K562 (cell line): ENCODE measurements around the gene SPTBN4. TPM values are rescaled to one million over a fixed set of nuclear protein-coding genes. Genes with fewer than 3 reads are reported as not detected.

Source experiments
- ATAC-seq: fragments of 200-7000 bp; cut with Tn5 transposase; 3 replicates; pipeline ENCODE4 v1.9.1; 2020; ENCODE audit warnings: moderate library complexity
- BruUV-seq: library from RNA; stranded (reverse); fragments of 400-500 nt; replicated peaks from 2 replicates; lab custom pipeline; 2021; lab: Mats Ljungman, UMichigan
- CTCF ChIA-PET: fragments of 300-600 bp; formaldehyde crosslinking; extraction: SDS; loops from one replicate; lab custom pipeline; 2021; ENCODE audit warnings: low intra/inter-chr PET ratio; lab: Yijun Ruan, JAX
- POLR2A ChIA-PET: fragments of 300-600, 350-650 bp; sonication (Branson Sonifier 250); formaldehyde crosslinking; extraction: SDS; loops from one replicate; lab custom pipeline; 2021; ENCODE audit warnings: antibody characterized with exemption, inconsistent platforms; lab: Yijun Ruan, JAX
- DNase-seq, 4 experiments: peaks; one replicate each; pipeline versions ENCODE4 v3.0.0 to v3.0.0-alpha.2; 2011 to 2018; ENCODE audit warnings: low spot score in 3 of 4, mixed read lengths in 3 of 4; ENCODE audit errors: extremely low read depth in 1 of 4
- FAIRE-seq: peaks from 2 replicates; lab custom pipeline; 2011; peaks lifted over from hg19 to GRCh38; lab: Jason Lieb, UNC
- H2AFZ ChIP-seq: 2 replicates; pipeline ENCODE4 v1.6.0; 2011; ENCODE audit warnings: low read depth, low read length, control low read depth, inconsistent platforms
- H3K27ac ChIP-seq: fragments of 200-600 bp; 3 replicates; pipeline ENCODE4 v1.8.0; 2011; ENCODE audit warnings: low read depth, mild to moderate bottlenecking, control low read depth, inconsistent platforms, low read length, moderate library complexity, mixed read lengths; ENCODE audit errors: extremely low read depth
- H3K27me3 ChIP-seq, 2 experiments: fragments of 300-600 bp in 1 of 2; 2 replicates in 1 of 2; 3 replicates in 1 of 2; pipeline versions ENCODE4 v1.6.0 to v1.8.0; 2011; ENCODE audit warnings: inconsistent platforms in 2 of 2, low read length in 2 of 2, mild to moderate bottlenecking in 1 of 2, mixed read lengths in 1 of 2, moderate library complexity in 1 of 2; ENCODE audit not compliant: control insufficient read depth in 2 of 2, insufficient read depth in 2 of 2
- H3K36me3 ChIP-seq: fragments of 300-600 bp; 3 replicates; pipeline ENCODE4 v1.8.0; 2011; ENCODE audit warnings: mild to moderate bottlenecking, low read length, inconsistent platforms; ENCODE audit not compliant: control insufficient read depth, insufficient read depth
- H3K4me1 ChIP-seq, 2 experiments: fragments of 200-600 bp in 1 of 2; replicated peaks in 1 of 2; 2 replicates in 1 of 2; 3 replicates in 1 of 2; pipeline versions ENCODE4 v1.5.1 to v1.8.0; 2011; ENCODE audit warnings: inconsistent platforms in 2 of 2, low read length in 2 of 2, mild to moderate bottlenecking in 1 of 2, mixed read lengths in 1 of 2, moderate library complexity in 1 of 2; ENCODE audit not compliant: control insufficient read depth in 2 of 2, insufficient read depth in 2 of 2
- H3K4me2 ChIP-seq: 2 replicates; pipeline ENCODE4 v1.6.1; 2011; ENCODE audit warnings: low read length, control low read depth, inconsistent platforms, mixed read lengths; ENCODE audit not compliant: insufficient read depth
- H3K4me3 ChIP-seq: fragments of 200-600 bp; sonication (generic), shearing (Covaris generic); 2 replicates; pipeline ENCODE4 v1.5.1; 2016; ENCODE audit warnings: control low read depth, inconsistent platforms
- H3K79me2 ChIP-seq: fragments of 200-600 bp; 3 replicates; pipeline ENCODE4 v1.8.0; 2011; ENCODE audit warnings: low read length, inconsistent platforms; ENCODE audit not compliant: control insufficient read depth, insufficient read depth
- H3K9ac ChIP-seq, 2 experiments: 2 replicates each; pipeline versions ENCODE4 v1.6.0 to v1.6.1; 2011; ENCODE audit warnings: low read depth in 2 of 2, low read length in 2 of 2, control low read depth in 1 of 2, inconsistent platforms in 1 of 2, mild to moderate bottlenecking in 1 of 2, mixed read lengths in 1 of 2; ENCODE audit not compliant: insufficient read depth in 1 of 2
- H3K9me1 ChIP-seq: one replicate; pipeline ENCODE4 v1.6.0; 2011; ENCODE audit warnings: inconsistent platforms, mild to moderate bottlenecking, low read length, moderate library complexity; ENCODE audit not compliant: control insufficient read depth, insufficient read depth
- H3K9me3 ChIP-seq: replicated peaks from 2 replicates; pipeline ENCODE4 v1.5.1; 2011; ENCODE audit warnings: low read depth, low read length, inconsistent platforms; ENCODE audit not compliant: control insufficient read depth, insufficient read depth
- H4K20me1 ChIP-seq: replicated peaks from 2 replicates; pipeline ENCODE4 v1.6.1; 2011; ENCODE audit warnings: low read length, inconsistent platforms, mixed read lengths; ENCODE audit not compliant: control insufficient read depth, insufficient read depth
- BRCA1 ChIP-seq, 2 experiments: fragments of 450-650 bp in 1 of 2; sonication (generic) in 1 of 2; formaldehyde crosslinking in 1 of 2; IDR thresholded peaks; 2 replicates each; pipeline versions ENCODE4 v1.5.0 to v1.6.1; 2017 to 2020; ENCODE audit warnings: mild to moderate bottlenecking in 1 of 2, missing genetic modification reagents in 1 of 2
- DPF2 ChIP-seq: fragments of 450-650 bp; IDR thresholded peaks from 2 replicates; pipeline ENCODE4 v1.6.1; 2016
- ELF2 ChIP-seq: fragments of 250-450 bp; sonication (Bioruptor Pico); IDR thresholded peaks from 2 replicates; pipeline ENCODE4 v1.5.0; 2021; ENCODE audit warnings: mild to moderate bottlenecking
- HNRNPL ChIP-seq: fragments of 200-400 bp; formaldehyde crosslinking; IDR thresholded peaks from 2 replicates; pipeline ENCODE4 v1.6.1; 2017; ENCODE audit warnings: low read depth, mild to moderate bottlenecking, low read length
- JUN ChIP-seq, 2 experiments: sonication (generic) in 1 of 2; formaldehyde crosslinking in 1 of 2; IDR thresholded peaks; 2 replicates each; pipeline versions ENCODE4 v1.6.1 to v1.8.0; 2012 to 2022; ENCODE audit warnings: borderline replicate concordance in 2 of 2, mild to moderate bottlenecking in 2 of 2, improper control_type of control experiment in 1 of 2, low read depth in 1 of 2, low read length in 1 of 2, missing genetic modification reagents in 1 of 2
- NR1H2 ChIP-seq: sonication (generic); formaldehyde crosslinking; IDR thresholded peaks from 2 replicates; pipeline ENCODE4 v1.4.0; 2020; ENCODE audit warnings: mild to moderate bottlenecking, missing genetic modification reagents
- NR3C1 ChIP-seq: sonication (generic); formaldehyde crosslinking; IDR thresholded peaks from 2 replicates; pipeline ENCODE4 v1.8.1; 2022; ENCODE audit warnings: missing genetic modification reagents
- POLR2AphosphoS5 ChIP-seq: IDR thresholded peaks from 2 replicates; pipeline ENCODE4 v1.6.1; 2011; ENCODE audit warnings: mild to moderate bottlenecking, low read depth, low read length, moderate library complexity; ENCODE audit not compliant: control insufficient read depth, insufficient read depth
- PRMT5 ChIP-seq: sonication (generic); formaldehyde crosslinking; IDR thresholded peaks from 2 replicates; pipeline ENCODE4 v1.5.0; 2020; ENCODE audit warnings: missing genetic modification reagents
- RBM25 ChIP-seq: fragments of 200-400 bp; formaldehyde crosslinking; IDR thresholded peaks from 2 replicates; pipeline ENCODE4 v1.6.1; 2018; ENCODE audit warnings: low read length, low read depth, moderate library complexity; ENCODE audit not compliant: severe bottlenecking
- SIN3A ChIP-seq, 2 experiments: fragments of 150-350 bp in 1 of 2; IDR thresholded peaks; 2 replicates each; pipeline ENCODE4 v1.6.1; 2011 to 2016; ENCODE audit warnings: borderline replicate concordance in 2 of 2, low read depth in 2 of 2, low read length in 2 of 2, mild to moderate bottlenecking in 2 of 2, moderate library complexity in 2 of 2; ENCODE audit not compliant: control insufficient read depth in 1 of 2
- SMARCE1 ChIP-seq: fragments of 450-650 bp; IDR thresholded peaks from 2 replicates; pipeline ENCODE4 v1.7.1; 2016; ENCODE audit warnings: mild to moderate bottlenecking
- TEAD2 ChIP-seq: fragments of 450-650 bp; IDR thresholded peaks from 2 replicates; pipeline ENCODE4 v1.6.1; 2016; ENCODE audit warnings: missing genetic modification characterization, control low read depth, missing compliant biosample characterization
- ZNF232 ChIP-seq: sonication (generic); formaldehyde crosslinking; IDR thresholded peaks from 2 replicates; pipeline ENCODE4 v1.8.0; 2022; ENCODE audit warnings: mild to moderate bottlenecking, missing genetic modification reagents
- ZNF384 ChIP-seq: IDR thresholded peaks from 2 replicates; pipeline ENCODE4 v1.6.1; 2012; ENCODE audit warnings: low read depth, low read length, improper control_type of control experiment
- ZSCAN29 ChIP-seq: fragments of 450-650 bp; IDR thresholded peaks from 2 replicates; pipeline ENCODE4 v1.6.1; 2017
- WGBS: fragments of 100-300 bp; shearing (Covaris generic); methylation state at CpG from one replicate; pipeline ENCODE4 v1.1.6; 2016; ENCODE audit warnings: low coverage, mixed read lengths; ENCODE audit not compliant: insufficient coverage; ENCODE audit errors: missing lambda C conversion rate; 5-methylcytosine and 5-hydroxymethylcytosine counted together
- in situ Hi-C: fragments of 300-500 bp; cut with MboI; formaldehyde crosslinking; loops from 4 replicates; pipeline ENCODE4 v1.15.0; 2018; ENCODE audit warnings: inconsistent platforms, mixed read lengths
- intact Hi-C: fragments of 100-400 bp; cut with micrococcal nuclease; formaldehyde crosslinking; loops from 2 replicates; pipeline ENCODE4 v1.14.2; 2022
- polyA plus RNA-seq, 8 experiments: library from polyadenylated mRNA; depleted of rRNA in 4 of 8; stranded (reverse) in 5 of 8; unstranded in 3 of 8; fragments of >200 nt; fragmentation: Nextera tagmentation in 2 of 8; fragmentation: Illumina TruSeq in 1 of 8; extraction: Ambion mirVana in 2 of 8; extraction: Trizol in 1 of 8; gene quantifications; 2 replicates each; pipeline versions ENCODE4 v1.2.1 to v1.2.3, GENCODE V29; 2011 to 2014; ENCODE audit warnings: inconsistent platforms in 1 of 8, missing spikeins in 1 of 8
- total RNA-seq, 7 experiments: library from RNA; depleted of rRNA in 6 of 7; stranded (reverse); fragments of >200 nt in 6 of 7; fragmentation: Illumina TruSeq in 2 of 7; extraction: Trizol in 2 of 7; gene quantifications; 2 replicates each; pipeline versions ENCODE4 v1.2.1 to v1.2.3, GENCODE V29; 2011 to 2021; ENCODE audit warnings: low replicate concordance in 1 of 7
- TF ChIP-seq, protein P1 (sequence below): fragments of 250-450 bp; sonication (Bioruptor Pico); IDR thresholded peaks from 2 replicates; pipeline ENCODE4 v1.5.0; 2020; ENCODE audit warnings: mild to moderate bottlenecking
- TF ChIP-seq, protein P2 (sequence below), 3 experiments: fragments of 200-800 bp in 1 of 3; sonication (Bioruptor generic) in 1 of 3; sonication (generic) in 1 of 3; formaldehyde crosslinking in 1 of 3; IDR thresholded peaks; 2 replicates each; pipeline versions ENCODE4 v1.6.1 to v1.8.0; 2016 to 2022; ENCODE audit warnings: mild to moderate bottlenecking in 2 of 3, missing compliant biosample characterization in 2 of 3, missing genetic modification characterization in 2 of 3, missing genetic modification reagents in 1 of 3

Gene SPTBN4
- total and polyA plus RNA-seq, 9 of the 15 experiments (the other 6 are each of a cell fraction or from before 2014, with no cell fraction given) = 0.01 to 1.5 (median 0.86) TPM

DNA sequence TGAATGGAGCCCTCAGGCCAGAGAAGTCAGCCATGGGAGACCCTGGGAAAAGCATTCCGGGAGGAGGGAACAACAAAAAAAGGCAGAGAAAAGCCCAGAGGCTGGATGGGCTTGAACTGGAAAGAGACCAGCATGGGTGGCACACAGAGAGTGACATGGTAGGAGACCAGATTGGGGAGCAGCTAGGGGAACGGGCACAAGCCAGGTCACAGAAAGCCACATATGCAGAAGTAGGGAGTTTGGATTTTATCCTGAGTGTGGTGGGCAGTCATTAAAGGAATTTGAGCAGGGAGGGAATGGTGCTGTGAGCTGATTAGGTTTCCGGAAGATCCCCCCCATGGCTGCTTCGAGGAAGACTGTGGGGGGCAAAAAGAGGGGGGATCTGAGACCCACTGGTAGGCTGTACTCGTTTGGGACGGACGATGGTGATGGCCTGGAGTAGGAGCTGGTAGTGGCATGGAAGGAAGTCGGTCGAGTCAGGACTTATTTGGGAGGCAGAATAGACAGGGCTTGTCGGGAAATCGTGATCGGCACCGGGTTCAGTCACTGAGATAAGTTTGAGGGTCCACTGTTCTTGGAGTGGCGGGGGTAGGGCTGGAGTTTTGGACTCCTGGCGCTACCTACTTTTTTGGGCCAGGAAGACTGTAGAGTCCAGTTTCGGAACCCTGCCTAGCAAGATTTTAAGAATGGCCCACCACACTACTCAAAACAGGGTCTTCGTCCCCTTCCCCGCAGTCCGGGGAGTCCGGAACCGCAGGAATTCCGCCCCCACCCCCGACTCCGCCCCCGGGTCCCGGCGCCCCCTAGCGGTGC lies 42.0 kb upstream of the SPTBN4 start:
- peak overlapping the region; percentile 79 to 91 for H3K9ac ChIP-seq
- BruUV-seq = no TSS peak
- peaks cover 13% of the 10 kb centered on the region; the same call in 2 of the 3 replicates for H3K36me3 ChIP-seq
- no peaks in the 10 kb centered on the region for H3K27me3 ChIP-seq
- CTCF ChIA-PET = interaction anchor here (0.6 kb wide), 1 partner anchor 138 kb away, joined by 6 read pairs; no protein-coding TSS in a partner anchor
- ATAC-seq = no peak
- peak; percentile 19 to 56 (median 22) for DNase-seq
- no peaks in the 10 kb centered on the region for H3K9me3 ChIP-seq
- in situ Hi-C loops = no loop called here
- POLR2A ChIA-PET = interaction anchor here (0.8 to 5.7 kb wide), 8 partner anchors 9 to 99 kb away, joined by 3 to 34 read pairs (median 3); no protein-coding TSS in a partner anchor
- FAIRE-seq = no peak
- no peaks in the 10 kb centered on the region for H4K20me1 ChIP-seq
- H3K9me1 ChIP-seq = no peaks in the 10 kb centered on the region
- H3K27ac ChIP-seq = peak overlapping the region; percentile 90
- intact Hi-C loops = no loop called here
- H2AFZ ChIP-seq = peak overlapping the region; percentile 83
- peaks cover 41% of the 10 kb centered on the region for H3K79me2 ChIP-seq
- H3K4me2 ChIP-seq = peak overlapping the region; percentile 99
- H3K4me1 ChIP-seq = peaks cover 9 to 37% of the 10 kb centered on the region in 2 experiments; a peak in 4 of 5 replicates
- H3K4me3 ChIP-seq = peak overlapping the region; percentile 80
- 2% methylated on average over 19 of the region's 28 CpGs for WGBS
- 0 out of 2 replicates have a peak, but pooled peaks have one; percentile 32 for TF ChIP-seq DPF2
- 0 out of 2 replicates have a peak, but pooled peaks have one; percentile 18 for TF ChIP-seq ZSCAN29
- TF ChIP-seq POLR2AphosphoS5 = peak; percentile 17; the same call in 1 of the 2 replicates
- no peak for TF ChIP-seq RBM25
- TF ChIP-seq TEAD2 (tag) = 0 out of 2 replicates have a peak, but pooled peaks have one; percentile 3
- TF ChIP-seq, protein P1, sequence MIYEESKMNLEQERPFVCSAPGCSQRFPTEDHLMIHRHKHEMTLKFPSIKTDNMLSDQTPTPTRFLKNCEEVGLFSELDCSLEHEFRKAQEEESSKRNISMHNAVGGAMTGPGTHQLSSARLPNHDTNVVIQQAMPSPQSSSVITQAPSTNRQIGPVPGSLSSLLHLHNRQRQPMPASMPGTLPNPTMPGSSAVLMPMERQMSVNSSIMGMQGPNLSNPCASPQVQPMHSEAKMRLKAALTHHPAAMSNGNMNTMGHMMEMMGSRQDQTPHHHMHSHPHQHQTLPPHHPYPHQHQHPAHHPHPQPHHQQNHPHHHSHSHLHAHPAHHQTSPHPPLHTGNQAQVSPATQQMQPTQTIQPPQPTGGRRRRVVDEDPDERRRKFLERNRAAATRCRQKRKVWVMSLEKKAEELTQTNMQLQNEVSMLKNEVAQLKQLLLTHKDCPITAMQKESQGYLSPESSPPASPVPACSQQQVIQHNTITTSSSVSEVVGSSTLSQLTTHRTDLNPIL = no peak
- no peak for TF ChIP-seq ZNF384
- TF ChIP-seq ELF2 (CRISPR knock-in tag) = no peak
- TF ChIP-seq SIN3A (IDR thresholded peaks at IDR 0.05; ENCODE audit: borderline replicate concordance in 2 of 2, control insufficient read depth in 1 of 2, low read depth in 2 of 2, low read length in 2 of 2) = 0 out of 4 replicates have a peak, but pooled peaks of 1 of the 2 experiments have one; percentile 4
- no peak for TF ChIP-seq ZNF232 (CRISPR knock-in tag)
- no peak for TF ChIP-seq JUN (IDR thresholded peaks at IDR 0.05; ENCODE audit: borderline replicate concordance, low read depth, low read length)
- TF ChIP-seq JUN (CRISPR knock-in tag; IDR thresholded peaks at IDR 0.05; ENCODE audit: borderline replicate concordance) = no peak
- TF ChIP-seq, protein P2, sequence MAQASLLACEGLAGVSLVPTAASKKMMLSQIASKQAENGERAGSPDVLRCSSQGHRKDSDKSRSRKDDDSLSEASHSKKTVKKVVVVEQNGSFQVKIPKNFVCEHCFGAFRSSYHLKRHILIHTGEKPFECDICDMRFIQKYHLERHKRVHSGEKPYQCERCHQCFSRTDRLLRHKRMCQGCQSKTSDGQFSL (CRISPR knock-in tag; IDR thresholded peaks at IDR 0.05) = no peak
- TF ChIP-seq, protein P2 (tag; IDR thresholded peaks at IDR 0.05) = 0 out of 4 replicates have a peak, but pooled peaks of 1 of the 2 experiments have one; percentile 25
- TF ChIP-seq NR1H2 (CRISPR knock-in tag) = 0 out of 2 replicates have a peak, but pooled peaks have one; percentile 21
- no peak for TF ChIP-seq PRMT5 (CRISPR knock-in tag)
- TF ChIP-seq HNRNPL = peak; percentile 6; the same call in 1 of the 2 replicates
- TF ChIP-seq NR3C1 = no peak
- TF ChIP-seq BRCA1 (IDR thresholded peaks at IDR 0.05) = no peak
- TF ChIP-seq BRCA1 (CRISPR knock-in tag; IDR thresholded peaks at IDR 0.05) = no peak
- TF ChIP-seq SMARCE1 = 0 out of 2 replicates have a peak, but pooled peaks have one; percentile 27
